ENCODE results near the gene SHROOM4.

Gene SHROOM4

DNA sequence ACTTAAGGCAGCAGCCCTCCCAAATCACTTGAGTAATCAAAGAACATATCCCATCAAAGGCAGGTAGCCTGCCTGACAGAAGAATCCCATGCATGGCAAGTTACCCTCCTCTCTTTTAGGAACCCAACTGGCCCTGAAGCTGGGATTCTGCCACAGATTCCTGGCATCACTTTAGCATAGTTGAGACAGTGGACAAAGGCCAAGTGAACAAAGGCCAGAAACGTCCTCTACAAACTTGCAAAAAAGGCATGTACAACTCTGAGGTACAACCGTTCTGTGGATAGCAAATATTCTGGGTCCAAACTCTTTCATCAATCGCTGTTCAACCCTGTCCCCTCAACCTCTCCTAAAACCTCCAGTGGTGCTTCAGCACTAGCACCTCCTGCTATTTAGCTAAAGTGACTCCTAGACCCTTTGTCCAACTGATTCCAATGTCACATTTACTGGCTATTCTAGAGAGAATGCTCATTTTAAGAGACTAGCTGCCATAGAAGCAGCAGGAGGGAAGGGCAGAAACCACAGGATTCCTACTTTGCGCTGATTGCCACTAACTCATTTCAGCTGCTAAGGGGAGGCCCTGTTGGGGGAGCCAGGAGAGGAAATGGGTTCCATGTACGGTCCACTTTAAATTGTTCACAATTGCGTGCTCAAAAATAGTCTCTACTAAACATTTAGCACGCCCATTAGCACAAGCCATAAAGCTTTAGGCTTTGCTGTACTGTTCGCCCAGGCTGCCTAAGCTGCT lies 105.9 kb downstream of the SHROOM4 start:
- peak; percentile 49 for DNase-seq (ENCODE audit: low read depth)

DNA sequence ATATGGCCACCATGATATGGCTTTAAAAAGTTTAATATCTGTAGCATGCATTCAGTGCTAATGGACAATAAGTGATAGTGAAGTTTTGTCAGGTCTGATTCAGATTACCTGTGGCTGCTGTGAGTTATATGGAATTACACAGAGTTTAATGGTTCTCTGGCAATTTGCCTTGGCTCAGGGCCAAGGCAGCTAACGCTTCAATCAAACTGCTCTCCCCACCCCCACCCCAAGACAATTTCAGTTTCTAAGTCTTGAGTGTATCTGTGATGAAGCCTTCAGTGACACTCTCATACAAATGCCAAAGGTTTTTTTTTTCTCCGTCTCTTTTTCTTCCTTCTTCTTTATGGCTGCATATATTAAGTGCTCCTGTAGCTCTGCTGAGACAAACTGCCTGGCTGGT lies 106.6 kb downstream of the SHROOM4 start:
- no peak for DNase-seq (ENCODE audit: low read depth)

DNA sequence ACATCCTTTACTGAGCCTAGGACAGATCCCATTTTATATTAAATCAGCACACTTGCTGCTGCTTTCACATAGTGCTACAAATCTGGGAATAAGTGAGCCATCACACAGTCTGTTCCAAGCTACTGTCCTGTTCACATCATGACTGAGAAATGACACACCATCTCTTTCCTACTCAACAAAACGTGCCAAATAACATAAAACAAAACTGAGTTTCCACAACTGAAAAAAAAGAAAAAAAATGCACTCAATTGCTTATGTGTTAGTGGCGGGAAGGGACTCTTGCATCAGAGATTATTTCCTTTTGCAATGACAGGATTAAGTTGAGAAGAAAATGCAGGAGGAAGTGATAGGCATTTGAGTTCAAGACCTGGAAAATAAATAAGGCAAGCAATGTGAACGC lies 109.0 kb downstream of the SHROOM4 start:
- DNase-seq (ENCODE audit: low read depth), result peak; percentile 25

DNA sequence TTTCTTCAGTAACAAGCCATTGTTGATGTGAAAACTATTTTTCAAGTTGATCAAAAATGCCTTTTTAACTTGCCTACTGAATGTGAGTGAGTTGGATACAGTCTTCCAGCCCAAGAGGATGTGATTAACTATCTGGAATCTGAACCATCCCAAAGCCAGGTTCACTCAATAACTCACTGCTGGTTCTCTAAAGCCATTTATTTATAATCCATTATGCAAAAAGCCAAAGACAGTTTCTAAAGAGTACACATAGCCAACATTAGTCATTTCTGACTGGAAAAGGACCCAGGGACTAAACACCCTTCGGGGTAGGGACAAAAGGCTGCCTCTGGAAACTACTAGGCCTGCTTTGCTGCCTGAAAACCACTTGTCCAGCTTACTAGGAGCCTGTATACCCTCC lies 109.6 kb downstream of the SHROOM4 start:
- peak; percentile 39 for DNase-seq (ENCODE audit: low read depth)

DNA sequence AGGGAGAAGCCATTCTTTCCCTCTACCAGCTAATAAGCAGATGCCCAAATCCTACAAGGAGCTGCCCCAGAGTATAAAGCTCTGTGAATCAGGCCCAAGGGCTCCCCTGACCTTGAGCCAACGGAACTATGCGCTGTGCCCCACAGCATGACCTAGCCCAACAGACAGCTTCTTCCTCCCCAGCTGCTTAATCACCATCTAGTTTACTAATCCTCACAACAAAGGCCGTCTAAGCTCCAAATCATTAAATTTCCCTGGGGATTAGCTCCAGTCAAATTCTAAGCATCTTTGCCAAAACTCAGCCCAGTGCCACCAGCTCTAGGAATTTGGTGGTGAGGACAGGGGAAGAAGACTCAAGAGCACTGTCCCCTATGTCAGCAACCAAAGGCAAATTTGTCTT lies 113.1 kb downstream of the SHROOM4 start:
- no peak for DNase-seq (ENCODE audit: low read depth)

DNA sequence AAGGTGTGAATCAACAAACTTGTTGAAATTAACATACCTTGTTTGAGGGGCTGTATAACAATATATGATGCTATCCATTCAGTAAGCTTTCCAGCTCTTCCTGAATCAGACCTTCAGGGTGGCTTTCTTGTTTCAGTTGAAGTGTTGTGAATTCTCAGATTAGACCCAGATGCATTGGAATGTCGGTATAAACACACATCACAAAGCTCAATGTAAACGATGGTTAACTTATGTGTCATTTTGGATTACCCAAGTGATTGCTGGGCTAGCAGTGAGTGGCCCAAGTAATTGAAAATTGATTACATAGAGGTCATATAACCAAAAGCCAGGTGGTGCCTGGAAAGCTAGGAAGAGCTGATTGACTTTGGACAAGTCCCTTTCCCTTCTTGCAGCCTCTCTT lies 115.0 kb downstream of the SHROOM4 start:
- no peak for DNase-seq (ENCODE audit: low read depth)

GRCh38 chrX:50697691-50698090 lies 116.3 kb downstream of the SHROOM4 start:
- peak; percentile 84 for DNase-seq (ENCODE audit: low read depth)

DNA sequence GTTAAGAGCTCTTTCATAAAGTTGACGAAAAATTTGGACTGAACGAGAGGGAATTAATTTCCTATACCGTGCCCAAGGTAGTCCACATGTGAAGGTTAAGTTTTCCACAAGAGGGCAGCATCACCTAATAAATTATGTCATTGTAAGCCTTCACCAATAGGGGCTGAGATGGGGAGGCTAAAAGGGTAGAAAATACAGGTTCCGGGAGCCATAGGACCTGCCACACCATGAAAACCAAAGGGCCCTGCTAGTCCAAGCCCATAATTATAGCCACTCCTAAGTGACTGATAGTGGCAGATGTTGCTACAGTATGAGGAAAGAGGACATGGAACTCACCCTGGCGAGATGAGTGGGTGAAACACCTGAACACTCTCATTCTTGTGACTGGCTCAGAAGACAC lies 122.2 kb downstream of the SHROOM4 start:
- DNase-seq (ENCODE audit: low read depth), result peak; percentile 51

- DNase-seq (ENCODE audit: low read depth), result no peak
Observed at GRCh38 chrX:50684871-50685270, 129.1 kb downstream of the SHROOM4 start.

- no peak for DNase-seq (ENCODE audit: low read depth)
Observed at GRCh38 chrX:50680990-50681389, 133.0 kb downstream of the SHROOM4 start.

DNA sequence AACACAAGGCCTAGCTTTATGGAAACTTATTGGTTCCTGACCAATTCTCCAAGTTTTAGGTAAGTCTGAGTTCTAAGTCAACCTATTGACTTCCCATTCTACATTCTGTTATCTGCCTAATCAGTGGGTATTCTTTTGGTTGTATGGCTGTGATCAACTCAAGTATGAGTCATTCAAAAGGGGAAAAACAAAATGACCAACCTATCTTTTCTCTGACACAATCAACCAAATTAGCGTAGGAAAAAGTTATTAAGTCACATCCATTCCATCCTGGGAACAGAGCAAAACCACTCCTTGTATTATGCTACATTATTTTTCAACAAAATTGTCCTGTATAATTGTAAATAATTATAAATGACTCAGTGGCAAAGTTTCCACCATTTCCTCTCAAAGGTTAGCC lies 136.2 kb downstream of the SHROOM4 start:
- no peak for DNase-seq (ENCODE audit: low read depth)

DNA sequence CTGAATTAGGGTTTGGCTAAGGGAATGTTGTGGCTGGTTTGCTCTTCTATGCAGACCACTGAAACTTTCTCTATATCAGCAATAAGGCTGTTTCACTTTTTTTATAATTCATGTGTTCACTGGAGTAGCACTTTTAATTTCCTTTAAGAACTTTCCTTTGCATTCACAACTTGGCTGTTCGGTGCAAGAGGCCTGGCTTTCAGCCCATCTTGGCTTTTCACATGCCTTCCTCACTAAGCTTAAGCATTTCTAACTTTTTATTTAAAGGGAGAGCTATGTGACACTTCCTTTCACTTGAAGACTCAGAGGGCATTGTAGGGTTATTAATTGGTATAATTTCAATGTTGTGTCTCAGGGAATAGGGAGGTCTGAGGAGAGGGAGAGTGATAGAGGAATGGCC lies 142.3 kb downstream of the SHROOM4 start:
- DNase-seq (ENCODE audit: low read depth), result no peak

DNA sequence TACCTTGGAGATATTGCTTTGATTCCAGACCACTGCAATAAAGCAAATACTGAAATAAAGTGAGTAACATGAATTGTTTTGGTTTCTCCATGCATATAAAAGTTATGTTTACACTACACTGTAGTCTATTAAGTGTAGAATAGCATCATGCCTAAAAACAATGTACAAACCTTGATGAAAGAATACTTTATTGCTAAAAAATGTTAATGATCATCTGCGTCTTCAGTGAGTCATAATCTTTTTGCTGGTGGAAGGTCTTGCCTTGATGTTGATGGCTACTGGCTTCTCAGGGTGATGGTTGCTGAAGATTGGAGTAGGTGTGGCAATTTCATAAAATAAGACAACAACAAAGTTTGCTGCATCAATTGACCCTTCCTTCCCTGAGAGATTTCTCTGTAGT lies 145.1 kb downstream of the SHROOM4 start:
- DNase-seq (ENCODE audit: low read depth), result no peak

DNA sequence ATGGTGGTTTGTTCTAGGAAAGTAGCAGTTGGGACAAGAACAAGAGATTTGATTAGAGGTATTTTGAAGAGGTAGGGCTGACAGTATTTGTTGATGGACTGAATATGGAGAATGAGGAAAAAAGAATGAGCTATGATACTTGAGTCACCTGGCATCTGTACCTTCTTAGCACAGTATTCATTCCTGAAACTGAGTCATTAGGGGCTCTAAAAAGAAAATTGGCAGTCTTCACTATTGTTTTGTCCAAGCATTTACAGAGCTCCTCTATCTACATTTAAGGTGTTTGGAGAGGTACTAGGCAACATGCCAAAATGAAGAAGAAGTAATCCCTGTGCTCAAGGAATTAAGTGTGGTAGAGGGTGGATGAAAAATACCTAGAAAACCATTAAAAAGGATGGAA lies 165.8 kb downstream of the SHROOM4 start:
- no peak for DNase-seq (ENCODE audit: low read depth)

DNA sequence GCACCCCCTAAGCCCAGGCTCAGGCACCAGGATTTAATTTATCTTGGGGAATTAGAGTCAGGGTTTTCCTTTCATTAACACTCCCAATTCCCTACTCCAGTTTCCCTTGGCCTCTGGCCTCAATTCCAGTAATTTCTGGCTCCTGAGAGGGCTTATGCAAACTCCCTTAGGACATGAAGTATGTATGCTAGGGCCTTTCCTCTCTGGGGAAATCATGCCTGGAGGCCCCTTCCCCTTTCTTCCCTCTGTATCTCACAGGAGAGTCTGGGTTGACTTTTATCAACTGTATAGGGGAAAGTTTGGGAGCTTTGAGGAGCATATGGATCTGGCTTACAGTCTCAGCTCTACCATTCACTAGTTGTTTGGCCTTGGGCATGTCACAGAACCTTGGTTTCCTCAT lies 169.5 kb downstream of the SHROOM4 start:
- DNase-seq (ENCODE audit: low read depth), result no peak

GRCh38 chrX:50643525-50644137 lies 170.4 kb downstream of the SHROOM4 start:
- DNase-seq (ENCODE audit: low read depth), result no peak

GRCh38 chrX:50638123-50638522 lies 175.9 kb downstream of the SHROOM4 start:
- peak; percentile 15 for DNase-seq (ENCODE audit: low read depth)

DNA sequence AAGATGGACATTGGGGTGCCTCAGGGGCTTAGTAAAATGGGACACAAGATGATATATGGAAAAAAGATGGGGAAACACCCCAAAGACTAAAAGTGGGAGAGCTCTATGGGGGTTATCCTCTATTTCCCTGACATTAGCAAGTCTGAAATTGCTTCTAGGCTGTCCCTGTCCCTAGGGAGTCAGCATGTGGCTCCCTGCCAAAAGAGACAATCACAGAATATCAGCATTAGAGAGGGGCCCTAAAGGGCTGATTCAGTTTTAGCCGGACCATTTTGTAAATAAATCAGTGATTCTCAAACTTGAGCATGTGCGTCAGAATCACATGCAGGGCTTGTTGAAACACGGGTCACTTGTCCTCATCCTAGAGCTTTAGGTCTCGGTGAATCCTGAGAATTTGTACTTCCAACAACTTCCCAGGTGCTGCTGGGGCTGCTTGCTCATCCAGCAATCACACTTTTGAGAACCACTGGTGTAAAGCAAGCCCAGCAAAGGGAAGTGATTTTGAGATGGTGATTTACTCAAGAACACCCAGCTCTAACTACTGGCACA lies 178.1 kb downstream of the SHROOM4 start:
- DNase-seq (ENCODE audit: low read depth), result no peak

GRCh38 chrX:50635162-50635561 lies 178.8 kb downstream of the SHROOM4 start:
- DNase-seq (ENCODE audit: low read depth), result no peak

GRCh38 chrX:50629774-50630173 lies 184.2 kb downstream of the SHROOM4 start:
- DNase-seq (ENCODE audit: low read depth), result no peak

- no peak for DNase-seq (ENCODE audit: low read depth)
Observed at GRCh38 chrX:50627696-50628095, 186.3 kb downstream of the SHROOM4 start.

GRCh38 chrX:50626432-50626831 lies 187.6 kb downstream of the SHROOM4 start:
- no peak for DNase-seq (ENCODE audit: low read depth)

- DNase-seq (ENCODE audit: low read depth), result no peak
Observed at GRCh38 chrX:50622751-50623150, 191.2 kb downstream of the SHROOM4 start.
